Measurements from ENCODE around the gene OTUD7B. TPM values are rescaled to one million over a fixed set of nuclear protein-coding genes. Genes with fewer than 3 reads are reported as not detected.

The OTUD7B gene
- total and polyA plus RNA-seq, 2 donors = 1.8 to 2.8 TPM

DNA sequence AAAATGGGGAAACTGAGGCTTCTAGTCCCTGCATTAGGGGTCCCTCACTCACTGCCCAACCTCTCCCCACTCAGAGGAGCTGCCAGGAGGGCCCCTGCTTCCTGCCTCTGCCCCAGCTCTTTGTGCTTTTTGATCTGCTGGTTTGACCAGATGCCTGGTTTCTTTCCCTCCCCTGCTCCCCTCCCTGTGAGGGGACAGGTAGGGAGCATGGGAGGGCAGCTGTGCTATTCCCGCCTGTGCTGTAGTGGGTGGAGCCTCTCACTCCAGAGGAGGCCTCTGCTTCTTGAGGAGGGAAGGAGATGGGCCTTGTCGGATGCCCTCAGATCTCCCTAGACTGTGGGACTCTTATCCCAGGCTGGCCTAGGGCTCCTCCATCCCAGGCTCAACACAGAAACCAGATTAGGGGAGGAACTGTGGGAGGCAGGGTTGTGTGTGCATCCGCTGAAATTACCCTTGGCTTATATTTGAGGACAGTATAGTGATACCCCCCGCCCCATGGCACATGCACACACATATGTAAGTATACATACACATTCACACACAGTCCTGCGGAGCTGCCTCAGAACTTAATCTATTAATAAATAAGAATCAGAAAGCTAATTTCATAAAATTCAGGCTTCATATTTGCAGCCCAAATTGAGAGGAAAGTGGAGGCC lies 106.6 kb downstream of the OTUD7B start:
- DNase-seq (ENCODE audit: low read depth in 6 of 9, low spot score in 9 of 9) = no peak
- Histone ChIP-seq H3K27ac (ENCODE audit: low read depth in 1 of 2, low read length in 1 of 2) (no peak overlapping the region), H3K36me3 (ENCODE audit: control insufficient read depth in 2 of 2, insufficient read depth in 2 of 2, low read length in 1 of 2) (peaks cover 13 to 14% of the 10 kb centered on the region in 2 donors), H3K4me3 (ENCODE audit: low read length in 2 of 2) (no peak overlapping the region), H3K4me1 (ENCODE audit: control insufficient read depth in 2 of 2, insufficient read depth in 2 of 2, low read length in 2 of 2) (peaks cover 9 to 13% of the 10 kb centered on the region in 2 donors), H3K9me3 (ENCODE audit: control insufficient read depth in 2 of 2, insufficient read depth in 1 of 2, low read length in 1 of 2) (no peaks in the 10 kb centered on the region), H3K27me3 (ENCODE audit: control insufficient read depth in 2 of 2, insufficient read depth in 1 of 2, low read length in 1 of 2) (no peaks in the 10 kb centered on the region)
- 97% methylated on average over 5 of the region's 5 CpGs for WGBS

- 14% methylated on average over 65 of the region's 65 CpGs for WGBS
- Histone ChIP-seq H3K4me1 (ENCODE audit: control insufficient read depth in 2 of 2, insufficient read depth in 2 of 2, low read length in 2 of 2) (peaks cover 10 to 14% of the 10 kb centered on the region in 2 donors), H3K27me3 (ENCODE audit: control insufficient read depth in 2 of 2, insufficient read depth in 1 of 2, low read length in 1 of 2) (no peaks in the 10 kb centered on the region), H3K27ac (ENCODE audit: low read depth in 1 of 2, low read length in 1 of 2) (peak within 1 kb of the TSS; percentile 80 to 82), H3K9me3 (ENCODE audit: control insufficient read depth in 2 of 2, insufficient read depth in 1 of 2, low read length in 1 of 2) (no peaks in the 10 kb centered on the region), H3K4me3 (ENCODE audit: low read length in 2 of 2) (peak within 1 kb of the TSS; percentile 82 to 96), H3K36me3 (ENCODE audit: control insufficient read depth in 2 of 2, insufficient read depth in 2 of 2, low read length in 1 of 2) (peaks cover 0 to 8% of the 10 kb centered on the region in 2 donors)
- peak; percentile 73 to 92 (median 80) for DNase-seq (ENCODE audit: low read depth in 6 of 9, low spot score in 9 of 9)
Observed at GRCh38 chr1:149899460-149900284, 110.9 kb downstream of the OTUD7B start, which contains the start of gene BOLA1. BOLA1 (plus strand) TSS chr1:149899568; CDS start chr1:149900060, 492 bp downstream.

- 84% methylated on average over 4 of the region's 4 CpGs for WGBS
- no peak for DNase-seq (ENCODE audit: low read depth in 6 of 9, low spot score in 9 of 9)
Observed at GRCh38 chr1:149896575-149896974, 114.0 kb downstream of the OTUD7B start.

DNA sequence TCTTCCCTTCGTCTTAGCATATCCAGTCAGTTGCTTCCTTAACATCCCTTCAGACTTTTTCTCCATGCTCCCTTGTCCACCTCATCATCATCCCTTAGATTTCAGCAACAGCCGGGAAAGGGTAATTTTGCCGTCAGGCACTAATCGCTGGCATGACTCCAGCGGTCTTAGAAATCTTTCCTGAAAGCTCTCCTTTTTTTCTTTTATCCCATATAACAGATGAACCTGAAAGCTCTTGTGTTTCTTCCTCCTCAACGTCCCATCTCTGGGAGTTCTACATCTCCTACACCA lies 121.6 kb downstream of the OTUD7B start:
- Histone ChIP-seq H3K9me3 (ENCODE audit: control insufficient read depth in 2 of 2, insufficient read depth in 1 of 2, low read length in 1 of 2) (no peaks in the 10 kb centered on the region), H3K27me3 (ENCODE audit: control insufficient read depth in 2 of 2, insufficient read depth in 1 of 2, low read length in 1 of 2) (no peaks in the 10 kb centered on the region), H3K4me3 (ENCODE audit: low read length in 2 of 2) (peak overlapping the region; percentile 49 to 71), H3K27ac (ENCODE audit: low read depth in 1 of 2, low read length in 1 of 2) (peak overlapping the region; percentile 96 to 98), H3K36me3 (ENCODE audit: control insufficient read depth in 2 of 2, insufficient read depth in 2 of 2, low read length in 1 of 2) (no peaks in the 10 kb centered on the region), H3K4me1 (ENCODE audit: control insufficient read depth in 2 of 2, insufficient read depth in 2 of 2, low read length in 2 of 2) (peaks cover 5 to 30% of the 10 kb centered on the region in 2 donors)
- DNase-seq (ENCODE audit: low read depth in 6 of 9, low spot score in 9 of 9) = no peak
- WGBS = 62% methylated on average over 6 of the region's 6 CpGs

More at GRCh38 chr1:149896575-149896974, 114.0 kb downstream of the OTUD7B start:
- Histone ChIP-seq H3K27me3 (ENCODE audit: control insufficient read depth in 2 of 2, insufficient read depth in 1 of 2, low read length in 1 of 2) (no peaks in the 10 kb centered on the region), H3K4me1 (ENCODE audit: control insufficient read depth in 2 of 2, insufficient read depth in 2 of 2, low read length in 2 of 2) (peaks cover 10 to 14% of the 10 kb centered on the region in 2 donors), H3K36me3 (ENCODE audit: control insufficient read depth in 2 of 2, insufficient read depth in 2 of 2, low read length in 1 of 2) (no peaks in the 10 kb centered on the region), H3K4me3 (ENCODE audit: low read length in 2 of 2) (no peak overlapping the region), H3K9me3 (ENCODE audit: control insufficient read depth in 2 of 2, insufficient read depth in 1 of 2, low read length in 1 of 2) (no peaks in the 10 kb centered on the region), H3K27ac (ENCODE audit: low read depth in 1 of 2, low read length in 1 of 2) (no peak overlapping the region)

- H3K9me3 ChIP-seq (ENCODE audit: control insufficient read depth in 2 of 2, insufficient read depth in 1 of 2, low read length in 1 of 2) = no peaks in the 10 kb centered on the region
- peaks cover 10 to 35% of the 10 kb centered on the region in 2 donors for H3K4me1 ChIP-seq (ENCODE audit: control insufficient read depth in 2 of 2, insufficient read depth in 2 of 2, low read length in 2 of 2)
- H3K27ac ChIP-seq (ENCODE audit: low read depth in 1 of 2, low read length in 1 of 2) = peak overlapping the region; percentile 96 to 98
- WGBS = 7% methylated on average over 28 of the region's 28 CpGs
- H3K36me3 ChIP-seq (ENCODE audit: control insufficient read depth in 2 of 2, insufficient read depth in 2 of 2, low read length in 1 of 2) = no peaks in the 10 kb centered on the region
- peak; percentile 68 to 94 (median 80) for DNase-seq (ENCODE audit: low read depth in 6 of 9, low spot score in 9 of 9)
- no peaks in the 10 kb centered on the region for H3K27me3 ChIP-seq (ENCODE audit: control insufficient read depth in 2 of 2, insufficient read depth in 1 of 2, low read length in 1 of 2)
- H3K4me3 ChIP-seq (ENCODE audit: low read length in 2 of 2) = peak overlapping the region; percentile 49 to 71
Observed at GRCh38 chr1:149888247-149888998, 122.1 kb downstream of the OTUD7B start.

Other genes with a start within 250 kb of the OTUD7B start
- 2.7 TPM for gene FCGR1A, start 228.0 kb downstream of the OTUD7B start, total RNA-seq
- gene FCGR1A, start 228.0 kb downstream of the OTUD7B start, polyA plus RNA-seq = 27.7 TPM
- 33.3 TPM for gene BOLA1, start 111.2 kb downstream of the OTUD7B start, total RNA-seq
- 44.7 TPM for gene BOLA1, start 111.2 kb downstream of the OTUD7B start, polyA plus RNA-seq
- gene SV2A, start 92.9 kb downstream of the OTUD7B start, total RNA-seq = 1.8 TPM
- 2.0 TPM for gene SV2A, start 92.9 kb downstream of the OTUD7B start, polyA plus RNA-seq
- 8.3 TPM for gene SF3B4, start 82.9 kb downstream of the OTUD7B start, total RNA-seq
- 28.6 TPM for gene SF3B4, start 82.9 kb downstream of the OTUD7B start, polyA plus RNA-seq
- 0.90 TPM for gene MTMR11, start 73.8 kb downstream of the OTUD7B start, total RNA-seq
- 2.7 TPM for gene MTMR11, start 73.8 kb downstream of the OTUD7B start, polyA plus RNA-seq
- gene VPS45, start 57.0 kb upstream of the OTUD7B start, total RNA-seq = 36.7 TPM
- 26.1 TPM for gene VPS45, start 57.0 kb upstream of the OTUD7B start, polyA plus RNA-seq
- gene PLEKHO1, start 139.2 kb upstream of the OTUD7B start, total RNA-seq = 74.8 TPM
- 119 TPM for gene PLEKHO1, start 139.2 kb upstream of the OTUD7B start, polyA plus RNA-seq
- 55.4 TPM for gene ANP32E, start 225.4 kb upstream of the OTUD7B start, total RNA-seq
- 44.5 TPM for gene ANP32E, start 225.4 kb upstream of the OTUD7B start, polyA plus RNA-seq
- gene CA14, start 247.0 kb upstream of the OTUD7B start, total RNA-seq = 0.09 TPM
- 0.14 TPM for gene CA14, start 247.0 kb upstream of the OTUD7B start, polyA plus RNA-seq

Data from thymus (tissue), 11 donors.